Retinal pigment epithelial cell (primary cell): ENCODE data around the gene ZNF213.

ENCODE experiments used
- DNase-seq: peaks from one replicate; pipeline ENCODE4 v3.0.0-alpha.2; 2010; ENCODE audit warnings: low read depth
- H3K4me3 ChIP-seq: 2 replicates; pipeline ENCODE4 v1.5.1; 2011; ENCODE audit warnings: mild to moderate bottlenecking, low read length, control low read depth, moderate library complexity
- TF ChIP-seq, protein P1 (sequence below): conservative IDR thresholded peaks from 2 replicates; pipeline ENCODE4 v1.5.1; 2011; ENCODE audit warnings: low read depth, low read length, control low read depth, inconsistent platforms

ZNF213 gene

DNA sequence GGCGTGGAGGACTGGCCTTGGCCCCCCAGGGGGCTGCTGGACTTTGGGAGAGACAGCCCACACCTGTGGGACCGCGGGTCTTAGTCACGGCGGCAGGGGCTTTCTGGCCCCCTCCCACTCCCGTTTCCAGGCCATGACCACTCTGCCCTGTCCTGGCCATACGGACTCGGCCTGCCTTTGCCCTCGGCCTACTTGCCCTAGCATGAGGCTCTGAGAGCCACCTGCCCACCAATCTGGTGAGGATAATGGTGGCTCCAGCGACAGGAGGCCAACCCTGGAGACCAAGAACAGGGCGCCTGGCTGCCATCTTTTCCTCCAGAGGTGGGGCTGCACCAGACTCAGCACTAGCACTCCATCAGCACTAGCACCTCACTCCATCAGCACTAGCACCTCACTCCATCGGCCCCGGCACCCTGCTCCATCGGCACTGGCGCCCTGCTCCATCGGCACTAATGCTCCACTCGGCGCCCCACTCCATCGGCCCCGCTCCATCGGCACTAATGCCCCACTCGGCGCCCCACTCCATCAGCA, 7.0 kb downstream of the ZNF213 start:
- DNase-seq: no peak
- no peak overlapping the region for H3K4me3 ChIP-seq
- TF ChIP-seq, protein P1, sequence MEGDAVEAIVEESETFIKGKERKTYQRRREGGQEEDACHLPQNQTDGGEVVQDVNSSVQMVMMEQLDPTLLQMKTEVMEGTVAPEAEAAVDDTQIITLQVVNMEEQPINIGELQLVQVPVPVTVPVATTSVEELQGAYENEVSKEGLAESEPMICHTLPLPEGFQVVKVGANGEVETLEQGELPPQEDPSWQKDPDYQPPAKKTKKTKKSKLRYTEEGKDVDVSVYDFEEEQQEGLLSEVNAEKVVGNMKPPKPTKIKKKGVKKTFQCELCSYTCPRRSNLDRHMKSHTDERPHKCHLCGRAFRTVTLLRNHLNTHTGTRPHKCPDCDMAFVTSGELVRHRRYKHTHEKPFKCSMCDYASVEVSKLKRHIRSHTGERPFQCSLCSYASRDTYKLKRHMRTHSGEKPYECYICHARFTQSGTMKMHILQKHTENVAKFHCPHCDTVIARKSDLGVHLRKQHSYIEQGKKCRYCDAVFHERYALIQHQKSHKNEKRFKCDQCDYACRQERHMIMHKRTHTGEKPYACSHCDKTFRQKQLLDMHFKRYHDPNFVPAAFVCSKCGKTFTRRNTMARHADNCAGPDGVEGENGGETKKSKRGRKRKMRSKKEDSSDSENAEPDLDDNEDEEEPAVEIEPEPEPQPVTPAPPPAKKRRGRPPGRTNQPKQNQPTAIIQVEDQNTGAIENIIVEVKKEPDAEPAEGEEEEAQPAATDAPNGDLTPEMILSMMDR: no peak

GRCh38 chr16:3142327-3142726, 7.5 kb downstream of the ZNF213 start:
- H3K4me3 ChIP-seq: no peak overlapping the region

GRCh38 chr16:3142770-3143169, 7.9 kb downstream of the ZNF213 start:
- TF ChIP-seq, protein P1: no peak
- no peak overlapping the region for H3K4me3 ChIP-seq
- no peak for DNase-seq

More at GRCh38 chr16:3142327-3142726, 7.5 kb downstream of the ZNF213 start:
- DNase-seq: no peak
- TF ChIP-seq, protein P1: no peak

DNA sequence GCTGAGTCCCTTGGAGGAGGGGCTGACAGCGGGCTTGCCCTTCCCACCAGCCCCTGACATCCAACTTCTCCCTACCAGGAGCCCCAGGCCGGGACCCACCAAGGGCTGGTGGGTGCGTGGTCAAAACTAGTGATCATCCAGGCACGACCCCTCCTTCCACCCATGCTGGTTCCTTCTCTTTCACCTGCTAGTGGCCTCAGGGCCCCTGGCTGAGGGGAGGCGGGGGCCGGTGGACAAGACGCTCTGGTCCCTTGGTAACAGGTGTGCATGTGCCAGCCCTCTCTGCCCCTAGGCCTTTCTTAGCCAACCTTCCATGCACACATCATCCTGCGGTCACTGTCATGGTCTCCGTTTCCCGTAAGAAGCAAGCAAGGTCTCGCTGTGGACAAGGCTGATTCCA, 8.4 kb downstream of the ZNF213 start:
- DNase-seq: no peak
- TF ChIP-seq, protein P1: no peak
- H3K4me3 ChIP-seq: no peak overlapping the region

DNA sequence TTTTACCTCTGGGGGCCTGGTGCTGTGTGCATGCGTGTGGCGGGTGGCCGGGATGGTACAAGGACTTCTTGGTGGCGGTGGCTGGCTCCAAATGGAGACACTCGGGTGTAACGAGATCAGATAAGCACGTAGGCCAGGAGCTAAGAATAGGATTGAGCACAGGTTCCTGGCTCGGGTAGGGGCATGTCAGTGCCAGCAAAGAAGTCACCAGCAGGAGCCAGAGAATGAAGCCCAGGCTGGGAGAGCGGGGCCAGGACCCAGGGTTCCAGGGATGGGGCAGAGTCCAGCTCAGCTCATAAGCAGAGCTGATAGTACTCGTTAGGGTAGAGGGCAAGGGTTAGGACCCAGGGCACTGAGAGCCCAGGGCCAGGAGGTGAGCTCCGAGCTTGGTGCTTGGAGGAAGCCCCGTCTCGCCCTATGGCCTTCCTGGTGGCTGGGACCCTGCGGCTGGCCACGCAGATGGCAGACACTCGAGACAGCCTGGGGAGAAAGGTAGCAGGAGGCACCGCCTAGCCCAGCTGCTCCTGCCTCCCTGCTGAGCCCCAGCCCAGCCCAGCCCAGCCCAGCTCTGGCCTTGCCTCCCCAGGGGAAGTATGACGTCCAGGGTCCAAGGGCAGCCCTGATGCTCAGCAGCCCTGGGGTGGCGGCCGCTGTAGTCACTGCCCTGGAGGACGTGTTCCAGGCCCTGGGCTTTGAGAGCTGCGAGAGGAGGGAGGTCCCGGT, 8.9 kb downstream of the ZNF213 start:
- no peak for DNase-seq
- TF ChIP-seq, protein P1: no peak
- no peak overlapping the region for H3K4me3 ChIP-seq

DNA sequence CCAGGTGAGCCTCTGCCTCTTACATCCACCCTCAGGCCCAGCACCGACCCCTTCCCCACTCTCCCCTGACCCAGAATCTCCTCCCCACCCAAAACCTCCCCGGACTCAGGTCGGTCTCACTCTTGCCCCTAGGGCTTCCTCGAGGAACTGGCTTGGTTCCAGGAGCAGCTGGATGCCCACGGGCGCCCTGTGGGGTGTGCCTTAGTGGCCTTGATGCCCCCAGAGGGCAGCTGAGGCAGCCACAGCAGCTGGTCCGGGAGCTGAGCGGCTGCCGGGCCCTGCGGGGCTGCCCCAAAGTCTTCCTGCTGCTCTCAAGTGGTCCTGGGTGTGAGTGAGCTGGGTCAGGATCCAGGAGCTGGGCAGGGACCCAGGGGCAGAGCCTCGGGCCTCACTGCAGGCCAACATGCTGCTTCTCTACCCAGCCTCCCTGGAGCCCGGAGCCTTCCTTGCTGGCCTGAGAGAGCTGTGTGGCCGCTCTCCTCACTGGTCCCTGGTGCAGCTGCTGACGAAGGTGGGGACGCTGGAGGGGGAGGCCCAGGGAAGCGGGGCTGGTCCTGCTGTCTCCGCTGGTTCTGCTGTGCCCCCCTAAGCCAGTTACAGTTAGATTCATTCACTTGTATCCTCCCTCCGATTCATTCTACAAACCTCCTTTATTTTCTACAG, 9.6 kb downstream of the ZNF213 start:
- no peak overlapping the region for H3K4me3 ChIP-seq
- TF ChIP-seq, protein P1: no peak
- no peak for DNase-seq
